ENCODE data around the gene PSTK.
A peak's percentile ranks its signal among the peaks of the same experiment; 100 is the strongest.

PSTK gene

GRCh38 chr10:123004298-123004697, 24.1 kb downstream of the PSTK start:
- no CpG with 5 or more reads among the region's 2 CpGs for WGBS (ENCODE audit: extremely low coverage, insufficient coverage, low lambda C conversion rate)
- no peak overlapping the region for H4K8ac ChIP-seq (ENCODE audit: low read depth, low read length)
- peaks cover 2% of the 10 kb centered on the region for H3K79me1 ChIP-seq (ENCODE audit: low read length)
- no peak overlapping the region for H3K4me3 ChIP-seq (ENCODE audit: low read length)
- H3K4me2 ChIP-seq (ENCODE audit: low read length): no peak overlapping the region
- no peak overlapping the region for H2AK5ac ChIP-seq (ENCODE audit: low read length)
- H3K23ac ChIP-seq (ENCODE audit: low read length): no peak overlapping the region
- no peak overlapping the region for H3K9ac ChIP-seq (ENCODE audit: low read length)
- H3K18ac ChIP-seq (ENCODE audit: low read length): no peak overlapping the region
- H3K36me3 ChIP-seq (ENCODE audit: control insufficient read depth, insufficient read depth, low read length): no peaks in the 10 kb centered on the region
- peaks cover 2% of the 10 kb centered on the region for H3K4me1 ChIP-seq (ENCODE audit: control insufficient read depth, low read depth, low read length)
- H2BK5ac ChIP-seq (ENCODE audit: low read length): no peak overlapping the region
- no peak overlapping the region for H4K5ac ChIP-seq (ENCODE audit: low read length)
- H2BK15ac ChIP-seq (replicated peaks; ENCODE audit: low read depth): no peak overlapping the region
- no peak overlapping the region for H3K4ac ChIP-seq (ENCODE audit: low read depth, low read length)
- H3K27me3 ChIP-seq (ENCODE audit: insufficient read depth, low read length, poor library complexity): no peaks in the 10 kb centered on the region
- no peak for DNase-seq
- H3K56ac ChIP-seq (ENCODE audit: low read length): no peak overlapping the region
- peaks cover 20% of the 10 kb centered on the region for H3K79me2 ChIP-seq (ENCODE audit: control insufficient read depth, insufficient read depth, low read length)
- H3K27ac ChIP-seq (ENCODE audit: low read depth, low read length): no peak overlapping the region
- H2BK120ac ChIP-seq (ENCODE audit: low read depth, low read length): no peak overlapping the region

GRCh38 chr10:123007558-123008354, 27.6 kb downstream of the PSTK start:
- Histone ChIP-seq H3K4me2 (ENCODE audit: low read length) (peak overlapping the region; percentile 64), H3K9ac (ENCODE audit: low read length) (peak overlapping the region; percentile 86), H3K23ac (ENCODE audit: low read length) (peak overlapping the region; percentile 33), H3K56ac (ENCODE audit: low read length) (peak overlapping the region; percentile 96), H4K8ac (ENCODE audit: low read depth, low read length) (no peak overlapping the region), H2BK15ac (replicated peaks; ENCODE audit: low read depth) (no peak overlapping the region), H3K27me3 (ENCODE audit: insufficient read depth, low read length, poor library complexity) (no peaks in the 10 kb centered on the region), H3K79me1 (ENCODE audit: low read length) (no peaks in the 10 kb centered on the region), H3K4me3 (ENCODE audit: low read length) (peak overlapping the region; percentile 85), H3K4ac (ENCODE audit: low read depth, low read length) (no peak overlapping the region), H3K18ac (ENCODE audit: low read length) (no peak overlapping the region), H3K36me3 (ENCODE audit: control insufficient read depth, insufficient read depth, low read length) (no peaks in the 10 kb centered on the region), H4K5ac (ENCODE audit: low read length) (no peak overlapping the region), H2BK5ac (ENCODE audit: low read length) (no peak overlapping the region), H2BK120ac (ENCODE audit: low read depth, low read length) (no peak overlapping the region), H3K27ac (ENCODE audit: low read depth, low read length) (no peak overlapping the region), H3K4me1 (ENCODE audit: control insufficient read depth, low read depth, low read length) (peaks cover 2% of the 10 kb centered on the region), H2AK5ac (ENCODE audit: low read length) (no peak overlapping the region), H3K79me2 (ENCODE audit: control insufficient read depth, insufficient read depth, low read length) (peaks cover 16% of the 10 kb centered on the region)
- peak; percentile 79 for DNase-seq
- no CpG with 5 or more reads among the region's 30 CpGs for WGBS (ENCODE audit: extremely low coverage, insufficient coverage, low lambda C conversion rate)

GRCh38 chr10:123008355-123009104, 28.3 kb downstream of the PSTK start, which contains the start of the genes ACADSB and IKZF5:
TSS of gene ACADSB (plus strand) at chr10:123009006. CDS start at chr10:123009030, 24 bp downstream.
TSS of gene IKZF5 (minus strand) at chr10:123008795. CDS start at chr10:122998625, 10,170 bp downstream.
- H3K4me3 ChIP-seq (ENCODE audit: low read length): peak within 1 kb of the TSS; percentile 85
- peaks cover 2% of the 10 kb centered on the region for H3K4me1 ChIP-seq (ENCODE audit: control insufficient read depth, low read depth, low read length)
- H2BK15ac ChIP-seq (replicated peaks; ENCODE audit: low read depth): no peak within 1 kb of the TSS
- H4K5ac ChIP-seq (ENCODE audit: low read length): no peak within 1 kb of the TSS
- H2BK5ac ChIP-seq (ENCODE audit: low read length): peak within 1 kb of the TSS; percentile 17
- no peaks in the 10 kb centered on the region for H3K36me3 ChIP-seq (ENCODE audit: control insufficient read depth, insufficient read depth, low read length)
- DNase-seq: peak; percentile 99
- H3K18ac ChIP-seq (ENCODE audit: low read length): peak within 1 kb of the TSS; percentile 44
- peak within 1 kb of the TSS; percentile 86 for H3K9ac ChIP-seq (ENCODE audit: low read length)
- H4K8ac ChIP-seq (ENCODE audit: low read depth, low read length): no peak within 1 kb of the TSS
- no peak within 1 kb of the TSS for H2AK5ac ChIP-seq (ENCODE audit: low read length)
- H3K23ac ChIP-seq (ENCODE audit: low read length): no peak within 1 kb of the TSS
- peaks cover 16% of the 10 kb centered on the region for H3K79me2 ChIP-seq (ENCODE audit: control insufficient read depth, insufficient read depth, low read length)
- H2BK120ac ChIP-seq (ENCODE audit: low read depth, low read length): no peak within 1 kb of the TSS
- H3K27ac ChIP-seq (ENCODE audit: low read depth, low read length): peak within 1 kb of the TSS; percentile 13
- H3K4ac ChIP-seq (ENCODE audit: low read depth, low read length): no peak within 1 kb of the TSS
- no CpG with 5 or more reads among the region's 68 CpGs for WGBS (ENCODE audit: extremely low coverage, insufficient coverage, low lambda C conversion rate)
- H3K56ac ChIP-seq (ENCODE audit: low read length): peak within 1 kb of the TSS; percentile 96
- H3K79me1 ChIP-seq (ENCODE audit: low read length): no peaks in the 10 kb centered on the region
- H3K4me2 ChIP-seq (ENCODE audit: low read length): peak within 1 kb of the TSS; percentile 90
- H3K27me3 ChIP-seq (ENCODE audit: insufficient read depth, low read length, poor library complexity): no peaks in the 10 kb centered on the region

- Histone ChIP-seq H3K27ac (ENCODE audit: low read depth, low read length) (no peak overlapping the region), H2BK5ac (ENCODE audit: low read length) (peak overlapping the region; percentile 17), H3K4me3 (ENCODE audit: low read length) (peak overlapping the region; percentile 65), H3K4me1 (ENCODE audit: control insufficient read depth, low read depth, low read length) (peaks cover 2% of the 10 kb centered on the region), H3K27me3 (ENCODE audit: insufficient read depth, low read length, poor library complexity) (no peaks in the 10 kb centered on the region), H3K79me2 (ENCODE audit: control insufficient read depth, insufficient read depth, low read length) (peaks cover 16% of the 10 kb centered on the region), H3K36me3 (ENCODE audit: control insufficient read depth, insufficient read depth, low read length) (no peaks in the 10 kb centered on the region), H3K23ac (ENCODE audit: low read length) (no peak overlapping the region), H2AK5ac (ENCODE audit: low read length) (no peak overlapping the region), H3K79me1 (ENCODE audit: low read length) (no peaks in the 10 kb centered on the region), H4K8ac (ENCODE audit: low read depth, low read length) (no peak overlapping the region), H2BK120ac (ENCODE audit: low read depth, low read length) (no peak overlapping the region), H3K4me2 (ENCODE audit: low read length) (peak overlapping the region; percentile 90), H3K4ac (ENCODE audit: low read depth, low read length) (no peak overlapping the region), H4K5ac (ENCODE audit: low read length) (no peak overlapping the region), H3K18ac (ENCODE audit: low read length) (peak overlapping the region; percentile 44), H3K9ac (ENCODE audit: low read length) (peak overlapping the region; percentile 63), H2BK15ac (replicated peaks; ENCODE audit: low read depth) (no peak overlapping the region), H3K56ac (ENCODE audit: low read length) (peak overlapping the region; percentile 89)
- no CpG with 5 or more reads among the region's 34 CpGs for WGBS (ENCODE audit: extremely low coverage, insufficient coverage, low lambda C conversion rate)
- peak; percentile 47 for DNase-seq
Measured at GRCh38 chr10:123009105-123009820, 29.1 kb downstream of the PSTK start.

- no peak overlapping the region for H3K4me2 ChIP-seq (ENCODE audit: low read length)
- H3K36me3 ChIP-seq (ENCODE audit: control insufficient read depth, insufficient read depth, low read length): no peaks in the 10 kb centered on the region
- H2BK15ac ChIP-seq (replicated peaks; ENCODE audit: low read depth): no peak overlapping the region
- H3K18ac ChIP-seq (ENCODE audit: low read length): no peak overlapping the region
- H3K4ac ChIP-seq (ENCODE audit: low read depth, low read length): no peak overlapping the region
- H3K27ac ChIP-seq (ENCODE audit: low read depth, low read length): no peak overlapping the region
- no peak overlapping the region for H2BK120ac ChIP-seq (ENCODE audit: low read depth, low read length)
- H3K4me3 ChIP-seq (ENCODE audit: low read length): no peak overlapping the region
- no peak for DNase-seq
- peaks cover 8% of the 10 kb centered on the region for H3K79me2 ChIP-seq (ENCODE audit: control insufficient read depth, insufficient read depth, low read length)
- H3K4me1 ChIP-seq (ENCODE audit: control insufficient read depth, low read depth, low read length): peaks cover 4% of the 10 kb centered on the region
- H3K79me1 ChIP-seq (ENCODE audit: low read length): no peaks in the 10 kb centered on the region
- no peak overlapping the region for H3K56ac ChIP-seq (ENCODE audit: low read length)
- H2BK5ac ChIP-seq (ENCODE audit: low read length): no peak overlapping the region
- whole genome bisulfite sequencing (ENCODE audit: extremely low coverage, insufficient coverage, low lambda C conversion rate): no CpG with 5 or more reads among the region's 3 CpGs
- H3K9ac ChIP-seq (ENCODE audit: low read length): no peak overlapping the region
- no peak overlapping the region for H2AK5ac ChIP-seq (ENCODE audit: low read length)
- no peak overlapping the region for H4K8ac ChIP-seq (ENCODE audit: low read depth, low read length)
- no peaks in the 10 kb centered on the region for H3K27me3 ChIP-seq (ENCODE audit: insufficient read depth, low read length, poor library complexity)
- H4K5ac ChIP-seq (ENCODE audit: low read length): no peak overlapping the region
- no peak overlapping the region for H3K23ac ChIP-seq (ENCODE audit: low read length)
Measured at GRCh38 chr10:123011987-123012386, 31.8 kb downstream of the PSTK start.
